H1 (cell line): ENCODE data around the gene PSD. TPM values are rescaled to one million over a fixed set of nuclear protein-coding genes. Genes with fewer than 3 reads are reported as not detected.

Source experiments
- ASH2L ChIP-seq: fragments of 200-600, 300-600 bp; sonication (generic); IDR thresholded peaks from one replicate; pipeline ENCODE4 v1.7.1; 2017; ENCODE audit warnings: low read length
- ATF2 ChIP-seq: IDR thresholded peaks from 2 replicates; pipeline ENCODE4 v1.6.1; 2012; ENCODE audit warnings: low read length, inconsistent platforms
- CREB1 ChIP-seq: IDR thresholded peaks from 2 replicates; pipeline ENCODE4 v1.6.1; 2012; ENCODE audit warnings: inconsistent platforms
- CTBP2 ChIP-seq: IDR thresholded peaks from 2 replicates; pipeline ENCODE4 v1.7.0; 2011; ENCODE audit warnings: borderline replicate concordance, mild to moderate bottlenecking, moderate library complexity, mixed read lengths, low read length; ENCODE audit not compliant: insufficient read depth, insufficient read length
- CTCF ChIP-seq, 3 experiments: IDR thresholded peaks; 1 replicate in 2 of 3; 2 replicates in 1 of 3; pipeline versions ENCODE4 v1.5.1 to v1.6.1; 2011; ENCODE audit warnings: low read length in 3 of 3, mild to moderate bottlenecking in 3 of 3, inconsistent platforms in 2 of 3, low read depth in 1 of 3, moderate library complexity in 1 of 3; ENCODE audit not compliant: insufficient read depth in 1 of 3; ENCODE audit errors: control extremely low read depth in 1 of 3
- EZH2 ChIP-seq: fragments of 200-600 bp; sonication (generic); IDR thresholded peaks from 2 replicates; pipeline ENCODE4 v1.7.1; 2012; ENCODE audit warnings: low read depth, mild to moderate bottlenecking, moderate library complexity, low read length, inconsistent platforms; ENCODE audit not compliant: severe bottlenecking
- GABPA ChIP-seq: IDR thresholded peaks from 2 replicates; pipeline ENCODE4 v1.6.1; 2011; ENCODE audit warnings: mild to moderate bottlenecking, low read length, moderate library complexity, borderline replicate concordance; ENCODE audit not compliant: insufficient read depth
- HDAC2 ChIP-seq, 2 experiments: fragments of 300-600 bp in 1 of 2; sonication (generic) in 1 of 2; IDR thresholded peaks; 2 replicates each; pipeline ENCODE4 v1.6.1; 2011 to 2012; ENCODE audit warnings: low read depth in 2 of 2, low read length in 2 of 2, mild to moderate bottlenecking in 2 of 2, moderate library complexity in 2 of 2, borderline replicate concordance in 1 of 2, inconsistent platforms in 1 of 2
- JUND ChIP-seq: IDR thresholded peaks from 2 replicates; pipeline ENCODE4 v1.6.1; 2011; ENCODE audit warnings: mild to moderate bottlenecking, improper control_type of control experiment, low read length
- KDM1A ChIP-seq: fragments of 200-600, 300-600 bp; sonication (generic); IDR thresholded peaks from 2 replicates; pipeline ENCODE4 v1.7.1; 2016; ENCODE audit warnings: mild to moderate bottlenecking, low read length, borderline replicate concordance
- PHF8 ChIP-seq: fragments of 200-600 bp; sonication (generic); conservative IDR thresholded peaks from 2 replicates; pipeline ENCODE4 v1.7.1; 2012; ENCODE audit warnings: low read depth, mild to moderate bottlenecking, inconsistent platforms, low read length, moderate library complexity
- POLR2AphosphoS5 ChIP-seq: IDR thresholded peaks from 2 replicates; pipeline ENCODE4 v1.6.1; 2011; ENCODE audit warnings: low read depth, low read length
- POU5F1 ChIP-seq: IDR thresholded peaks from 2 replicates; pipeline ENCODE4 v1.6.1; 2011; ENCODE audit warnings: low read depth, mild to moderate bottlenecking, low read length, moderate library complexity
- RAD21 ChIP-seq, 2 experiments: IDR thresholded peaks in 1 of 2; conservative IDR thresholded peaks in 1 of 2; 2 replicates each; pipeline ENCODE4 v1.6.1; 2011; ENCODE audit warnings: low read depth in 2 of 2, low read length in 2 of 2, improper control_type of control experiment in 1 of 2, inconsistent platforms in 1 of 2, mild to moderate bottlenecking in 1 of 2, moderate library complexity in 1 of 2
- RBBP5 ChIP-seq: IDR thresholded peaks from 2 replicates; pipeline ENCODE4 v1.7.1; 2012; ENCODE audit warnings: low read depth, mild to moderate bottlenecking, inconsistent platforms, low read length, moderate library complexity, borderline replicate concordance
- TAF1 ChIP-seq: IDR thresholded peaks from 2 replicates; pipeline ENCODE4 v1.6.1; 2011; ENCODE audit warnings: mild to moderate bottlenecking, low read depth, low read length
- polyA plus RNA-seq, 7 experiments: library from polyadenylated mRNA; depleted of rRNA in 3 of 7; stranded (reverse) in 5 of 7; unstranded in 2 of 7; fragments of >200 nt in 5 of 7; fragments of 200-250 nt in 2 of 7; gene quantifications; 1 replicate in 5 of 7; 2 replicates in 1 of 7; 4 replicates in 1 of 7; pipeline versions ENCODE4 v1.2.1 to v1.2.3, GENCODE V29; 2011 to 2013; ENCODE audit warnings: missing spikeins in 2 of 7, mixed read lengths in 2 of 7
- total RNA-seq: library from RNA; stranded (reverse); fragmentation: NEBNext Ultra II Directional; extraction: Animal tissue kit (Norgen Biotek cat#: 25700); gene quantifications from 2 replicates; pipeline ENCODE4 v1.2.1, GENCODE V29; 2021
- TF ChIP-seq, protein P1 (sequence below): IDR thresholded peaks from 2 replicates; pipeline ENCODE4 v1.6.1; 2012; ENCODE audit warnings: inconsistent platforms

Gene PSD
- total and polyA plus RNA-seq, 2 of the 8 experiments (the other 6 are each of a cell fraction or from before 2014, with no cell fraction given): 5.4 to 6.0 TPM

GRCh38 chr10:102399217-102400021, 19.2 kb downstream of the PSD start (continued):
- peak; percentile 56; the same call in 1 of the 2 replicates for TF ChIP-seq GABPA
- TF ChIP-seq CTCF (IDR thresholded peaks at IDR 0.05; ENCODE audit: control extremely low read depth in 1 of 3, insufficient read depth in 1 of 3, low read depth in 1 of 3, low read length in 3 of 3): peak in 2 of 3 experiments; percentile 96; a peak in 3 of 4 replicates
- peak; percentile 66 for TF ChIP-seq TAF1
- 0 out of 2 replicates have a peak, but pooled peaks have one; percentile 16 for TF ChIP-seq JUND
- peak; percentile 47 for TF ChIP-seq POLR2AphosphoS5
- peak; percentile 31; the same call in 1 of the 2 replicates for TF ChIP-seq RBBP5
- TF ChIP-seq CTBP2: peak; percentile 77
- peak; percentile 78 for TF ChIP-seq ASH2L
- no peak for TF ChIP-seq EZH2
- TF ChIP-seq ATF2: no peak
- TF ChIP-seq KDM1A: no peak
- TF ChIP-seq, protein P1, sequence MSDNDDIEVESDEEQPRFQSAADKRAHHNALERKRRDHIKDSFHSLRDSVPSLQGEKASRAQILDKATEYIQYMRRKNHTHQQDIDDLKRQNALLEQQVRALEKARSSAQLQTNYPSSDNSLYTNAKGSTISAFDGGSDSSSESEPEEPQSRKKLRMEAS: peak; percentile 84
- TF ChIP-seq RAD21 (IDR thresholded peaks at IDR 0.05 in 1 of 2, conservative IDR thresholded peaks at IDR 0.05 in 1 of 2; ENCODE audit: low read depth in 2 of 2, low read length in 2 of 2): peak; percentile 63 to 75
- TF ChIP-seq HDAC2 (IDR thresholded peaks at IDR 0.05; ENCODE audit: borderline replicate concordance in 1 of 2, low read depth in 2 of 2, low read length in 2 of 2): 0 out of 4 replicates have a peak, but pooled peaks of 1 of the 2 experiments have one; percentile 46
- peak; percentile 96 for TF ChIP-seq CREB1
- TF ChIP-seq PHF8: peak; percentile 59
- TF ChIP-seq POU5F1: no peak
